ENCODE measurements around the gene PRKCA. TPM values are rescaled to one million over a fixed set of nuclear protein-coding genes. Genes with fewer than 3 reads are reported as not detected.

Gene PRKCA
- total and polyA plus RNA-seq, 9 of the 15 experiments (the other 6 are each of a cell fraction or from before 2014, with no cell fraction given), result 3.2 to 33.0 (median 17.8) TPM

- TF ChIP-seq CBX1 (IDR thresholded peaks at IDR 0.05; ENCODE audit: low read depth) (no peak), TARDBP (IDR thresholded peaks at IDR 0.05) (no peak), RBM25 (IDR thresholded peaks at IDR 0.05; ENCODE audit: low read depth, low read length, severe bottlenecking) (no peak), GATA2 (CRISPR knock-in tag; IDR thresholded peaks at IDR 0.05) (no peak), GABPA (tag; conservative IDR thresholded peaks at IDR 0.05; ENCODE audit: low read depth) (no peak), NCOR1 (IDR thresholded peaks at IDR 0.05) (no peak)
These were observed 159.1 kb downstream of the PRKCA start (continued) for GRCh38 chr17:66461343-66461995.

- Histone ChIP-seq H3K9ac (ENCODE audit: insufficient read depth in 1 of 2, low read depth in 2 of 2, low read length in 2 of 2) (no peak overlapping the region), H4K20me1 (replicated peaks; ENCODE audit: control insufficient read depth, insufficient read depth, low read length) (no peaks in the 10 kb centered on the region), H3K4me2 (ENCODE audit: insufficient read depth, low read length) (no peak overlapping the region), H2AFZ (ENCODE audit: low read depth, low read length) (no peak overlapping the region), H3K27me3 (ENCODE audit: control insufficient read depth in 2 of 2, insufficient read depth in 2 of 2, low read length in 2 of 2) (no peaks in the 10 kb centered on the region), H3K4me1 (replicated peaks in 1 of 2; ENCODE audit: control insufficient read depth in 2 of 2, insufficient read depth in 2 of 2, low read length in 2 of 2) (peaks cover 2 to 23% of the 10 kb centered on the region in 2 experiments; a peak in 3 of 5 replicates), H3K9me3 (replicated peaks; ENCODE audit: control insufficient read depth, insufficient read depth, low read depth, low read length) (no peaks in the 10 kb centered on the region), H3K36me3 (ENCODE audit: control insufficient read depth, insufficient read depth, low read length) (no peaks in the 10 kb centered on the region), H3K27ac (ENCODE audit: extremely low read depth, low read depth, low read length) (no peak overlapping the region), H3K79me2 (ENCODE audit: control insufficient read depth, insufficient read depth, low read length) (peaks cover 15% of the 10 kb centered on the region), H3K9me1 (ENCODE audit: control insufficient read depth, insufficient read depth, low read length) (no peaks in the 10 kb centered on the region), H3K4me3 (no peak overlapping the region)
- in situ Hi-C loops (cut with MboI) (no loop called here), intact Hi-C loops (cut with micrococcal nuclease) (no loop called here)
- no peak for FAIRE-seq
- TF ChIP-seq ZNF436 (CRISPR knock-in tag; IDR thresholded peaks at IDR 0.05) (no peak), ZBTB9 (CRISPR knock-in tag; IDR thresholded peaks at IDR 0.05) (no peak), MEF2A (IDR thresholded peaks at IDR 0.05; ENCODE audit: control insufficient read depth, low read depth, low read length) (no peak), ARID2 (IDR thresholded peaks at IDR 0.05) (no peak), ILK (tag; IDR thresholded peaks at IDR 0.05; ENCODE audit: borderline replicate concordance, low read depth) (no peak), RFX7 (CRISPR knock-in tag; IDR thresholded peaks at IDR 0.05) (no peak), ZBTB17 (CRISPR knock-in tag; IDR thresholded peaks at IDR 0.05) (no peak), HNRNPK (IDR thresholded peaks at IDR 0.05; ENCODE audit: low read depth, low read length, poor library complexity, severe bottlenecking) (no peak), BCL6 (CRISPR knock-in tag; IDR thresholded peaks at IDR 0.05) (no peak), KAT7 (CRISPR knock-in tag; IDR thresholded peaks at IDR 0.05; ENCODE audit: borderline replicate concordance) (no peak), U2AF2 (optimal IDR thresholded peaks at IDR 0.05; ENCODE audit: low read depth, low read length) (no peak), SMARCA4 (IDR thresholded peaks at IDR 0.05) (no peak)
- ChIA-PET CTCF (ENCODE audit: low intra/inter-chr PET ratio) (no interaction called here), POLR2A (interaction anchor here (0.7 to 1.2 kb wide), 3 partner anchors 9 to 116 kb away, joined by 3 to 4 read pairs (median 4); no protein-coding TSS in a partner anchor)
- BruUV-seq (replicated peaks), result no TSS peak
- WGBS (ENCODE audit: insufficient coverage, low coverage, missing lambda C conversion rate), result 63% methylated on average over 4 of the region's 4 CpGs
- DNase-seq (ENCODE audit: extremely low read depth in 1 of 4, low spot score in 3 of 4), result no peak
- no peak for ATAC-seq
These were observed 159.6 kb downstream of the PRKCA start for GRCh38 chr17:66462010-66462409.

Data from K562 (cell line).